Activated CD8-positive, alpha-beta T cell treated with anti-CD3 and anti-CD28 coated beads for 36 hours (primary cell): ENCODE measurements around the gene GNLY. TPM values are rescaled to one million over a fixed set of nuclear protein-coding genes. Genes with fewer than 3 reads are reported as not detected.

ENCODE experiments used
- ATAC-seq: fragments of 200-7000 bp; cut with Tn5 transposase; one replicate; pipeline ENCODE4 v1.10.0; 2021; ENCODE audit warnings: mild to moderate bottlenecking, moderate library complexity
- CTCF ChIA-PET: fragments of 350-600 bp; sonication (Branson Sonifier 250); formaldehyde crosslinking; loops from one replicate; lab custom pipeline; 2021; ENCODE audit warnings: antibody characterized with exemption; lab: Charles Lee
- POLR2A ChIA-PET: fragments of 350-600 bp; sonication (Branson Sonifier 250); formaldehyde crosslinking; loops from one replicate; lab custom pipeline; 2021; ENCODE audit warnings: antibody characterized with exemption; lab: Charles Lee
- DNase-seq: peaks from one replicate; pipeline ENCODE4 v3.0.0-alpha.2; 2020
- H3K27ac Mint-ChIP-seq: one replicate; pipeline ENCODE4 v1.8.0; 2021; ENCODE audit warnings: mild to moderate bottlenecking, mixed read lengths
- H3K27me3 Mint-ChIP-seq: one replicate; pipeline ENCODE4 v1.8.0; 2021; ENCODE audit warnings: mixed read lengths
- H3K36me3 Mint-ChIP-seq: one replicate; pipeline ENCODE4 v1.8.0; 2021; ENCODE audit warnings: low read depth, mixed read lengths
- H3K4me1 Mint-ChIP-seq: one replicate; pipeline ENCODE4 v1.8.0; 2021; ENCODE audit warnings: low read depth, mixed read lengths
- H3K4me3 Mint-ChIP-seq: one replicate; pipeline ENCODE4 v1.8.0; 2021; ENCODE audit warnings: mild to moderate bottlenecking, moderate library complexity, mixed read lengths
- H3K9me3 Mint-ChIP-seq: one replicate; pipeline ENCODE4 v1.8.0; 2021; ENCODE audit warnings: mixed read lengths
- intact Hi-C: fragments of 100-400 bp; cut with micrococcal nuclease; formaldehyde crosslinking; loops from one replicate; pipeline ENCODE4 v1.10.0; 2022
- total RNA-seq, 2 experiments: library from RNA; stranded (reverse); gene quantifications; one replicate each; pipeline ENCODE4 v1.2.3, GENCODE V29; 2021
- TF ChIP-seq, protein P1 (sequence below): fragments of 200-600 bp; IDR thresholded peaks from one replicate; pipeline ENCODE4 v1.8.0; 2022; ENCODE audit warnings: antibody characterized with exemption, mild to moderate bottlenecking

The GNLY gene
- total RNA-seq: 10 to 100 TPM; 46.7 to 52.6 TPM

DNA sequence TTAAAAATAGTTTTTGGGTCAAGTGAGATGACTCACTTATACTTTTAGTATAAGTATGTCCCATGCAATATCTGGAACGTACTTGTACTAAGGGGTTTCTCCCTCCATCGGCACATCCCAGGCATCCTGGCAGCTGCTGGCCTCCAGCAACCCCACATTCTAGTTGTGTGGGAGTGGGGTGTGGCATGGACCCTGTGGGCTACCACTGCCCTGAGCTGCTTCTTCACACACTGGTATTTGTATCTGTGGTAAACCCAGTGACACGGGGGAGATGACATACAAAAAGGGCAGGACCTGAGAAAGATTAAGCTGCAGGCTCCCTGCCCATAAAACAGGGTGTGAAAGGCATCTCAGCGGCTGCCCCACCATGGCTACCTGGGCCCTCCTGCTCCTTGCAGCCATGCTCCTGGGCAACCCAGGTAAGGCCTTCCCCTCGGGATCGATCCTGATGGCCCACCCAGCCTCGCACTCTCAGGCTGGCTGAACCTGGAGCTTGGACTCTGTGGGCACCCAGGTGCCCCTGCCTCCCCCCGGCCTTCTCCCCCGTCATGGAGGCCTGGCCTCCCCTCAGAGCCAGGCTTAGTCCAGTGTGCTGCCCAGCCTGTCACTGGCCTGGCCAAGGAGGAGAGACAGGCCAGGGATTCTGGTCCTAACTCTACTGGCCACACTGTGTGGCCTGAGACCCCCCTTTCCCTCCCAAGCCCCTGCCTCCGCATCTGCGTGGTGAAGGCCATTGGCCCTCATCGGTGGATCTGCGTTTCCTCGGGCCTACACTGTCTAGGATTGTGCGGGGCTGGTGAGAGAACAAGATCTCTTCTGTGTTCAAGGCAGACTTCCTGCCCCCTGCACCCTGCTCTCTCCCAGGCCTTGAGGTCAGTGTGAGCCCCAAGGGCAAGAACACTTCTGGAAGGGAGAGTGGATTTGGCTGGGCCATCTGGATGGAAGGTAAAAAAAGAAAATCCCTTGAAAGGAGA is at the start of gene GNLY:
TSS of gene GNLY (plus strand) at position 307 of the 974 bp plus-strand sequence. CDS start at position 368, 61 bp downstream.
- DNase-seq (peak; percentile 33), ATAC-seq (peak; percentile 52)
- TF ChIP-seq, protein P1, sequence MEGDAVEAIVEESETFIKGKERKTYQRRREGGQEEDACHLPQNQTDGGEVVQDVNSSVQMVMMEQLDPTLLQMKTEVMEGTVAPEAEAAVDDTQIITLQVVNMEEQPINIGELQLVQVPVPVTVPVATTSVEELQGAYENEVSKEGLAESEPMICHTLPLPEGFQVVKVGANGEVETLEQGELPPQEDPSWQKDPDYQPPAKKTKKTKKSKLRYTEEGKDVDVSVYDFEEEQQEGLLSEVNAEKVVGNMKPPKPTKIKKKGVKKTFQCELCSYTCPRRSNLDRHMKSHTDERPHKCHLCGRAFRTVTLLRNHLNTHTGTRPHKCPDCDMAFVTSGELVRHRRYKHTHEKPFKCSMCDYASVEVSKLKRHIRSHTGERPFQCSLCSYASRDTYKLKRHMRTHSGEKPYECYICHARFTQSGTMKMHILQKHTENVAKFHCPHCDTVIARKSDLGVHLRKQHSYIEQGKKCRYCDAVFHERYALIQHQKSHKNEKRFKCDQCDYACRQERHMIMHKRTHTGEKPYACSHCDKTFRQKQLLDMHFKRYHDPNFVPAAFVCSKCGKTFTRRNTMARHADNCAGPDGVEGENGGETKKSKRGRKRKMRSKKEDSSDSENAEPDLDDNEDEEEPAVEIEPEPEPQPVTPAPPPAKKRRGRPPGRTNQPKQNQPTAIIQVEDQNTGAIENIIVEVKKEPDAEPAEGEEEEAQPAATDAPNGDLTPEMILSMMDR: no peak
- H3K4me3 Mint-ChIP-seq: peak within 1 kb of the TSS; percentile 43
- intact Hi-C loops: no loop called here
- no peaks in the 10 kb centered on the region for H3K9me3 Mint-ChIP-seq
- peaks cover 11% of the 10 kb centered on the region for H3K4me1 Mint-ChIP-seq
- CTCF ChIA-PET: interaction anchor here (1.3 to 3.4 kb wide), 3 partner anchors 12 to 57 kb away, joined by 3 to 27 read pairs (median 6); no protein-coding TSS in a partner anchor
- POLR2A ChIA-PET: interaction anchor here (0.7 to 1.4 kb wide), 2 partner anchors 13 to 78 kb away, joined by 3 read pairs; partner anchors contain the start of gene USP39
- peaks cover 2% of the 10 kb centered on the region for H3K27me3 Mint-ChIP-seq
- H3K36me3 Mint-ChIP-seq: no peaks in the 10 kb centered on the region
- peak within 1 kb of the TSS; percentile 43 for H3K27ac Mint-ChIP-seq

DNA sequence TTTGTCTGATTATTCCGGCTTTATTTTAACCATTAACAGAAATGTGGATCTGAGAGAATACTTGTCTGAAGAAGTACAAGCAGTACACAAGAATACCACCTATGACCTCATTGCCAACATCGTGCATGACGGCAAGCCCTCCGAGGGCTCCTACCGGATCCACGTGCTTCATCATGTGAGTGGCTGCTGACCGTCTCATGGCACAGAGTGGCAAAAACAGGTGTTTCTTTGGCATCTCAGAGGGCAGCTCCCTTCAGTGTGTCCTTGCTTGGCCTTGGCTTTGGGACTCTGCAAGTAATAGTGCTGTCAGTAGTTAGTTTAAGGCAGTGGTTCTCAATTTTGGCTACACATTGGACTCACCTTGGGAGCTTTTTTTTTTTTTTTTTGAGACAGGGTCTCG is 49.2 kb upstream of the GNLY start:
- H3K27ac Mint-ChIP-seq: no peak overlapping the region
- H3K4me3 Mint-ChIP-seq: no peak overlapping the region
- CTCF ChIA-PET: interaction anchor here (0.6 to 2.0 kb wide), 3 partner anchors 8 to 488 kb away, joined by 3 to 12 read pairs (median 3); no protein-coding TSS in a partner anchor
- DNase-seq: no peak
- peaks cover 65% of the 10 kb centered on the region for H3K36me3 Mint-ChIP-seq
- H3K9me3 Mint-ChIP-seq: no peaks in the 10 kb centered on the region
- H3K27me3 Mint-ChIP-seq: no peaks in the 10 kb centered on the region
- no peak for ATAC-seq
- intact Hi-C loops: no loop called here
- TF ChIP-seq, protein P1: no peak
- peaks cover 12% of the 10 kb centered on the region for H3K4me1 Mint-ChIP-seq
- POLR2A ChIA-PET: interaction anchor here (1.9 kb wide), 1 partner anchor 23 kb away, joined by 8 read pairs; no protein-coding TSS in a partner anchor

DNA sequence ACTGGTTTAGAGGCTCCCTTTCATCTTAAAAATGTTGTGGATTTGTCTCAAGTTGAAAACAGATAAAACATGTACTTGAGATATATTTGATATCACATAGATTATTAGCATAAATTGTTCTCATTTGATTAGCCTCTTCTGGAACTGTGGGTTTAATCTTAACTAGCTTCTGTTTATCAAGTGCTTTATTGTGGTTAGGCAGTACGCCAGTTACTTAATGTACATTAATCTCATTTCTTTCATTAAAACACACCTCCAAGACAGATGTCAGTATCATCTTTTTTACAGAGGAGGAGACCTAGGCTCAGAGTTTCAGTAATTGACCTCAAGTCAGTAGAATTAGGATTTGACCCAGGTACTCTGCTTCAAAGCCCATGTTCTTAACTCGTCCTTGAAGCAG is 48.0 kb upstream of the GNLY start:
- TF ChIP-seq, protein P1: no peak
- ATAC-seq: no peak
- POLR2A ChIA-PET: interaction anchor here (0.6 to 1.9 kb wide), 5 partner anchors 10 to 158 kb away, joined by 3 to 8 read pairs (median 4); partner anchors contain the start of gene USP39

DNA sequence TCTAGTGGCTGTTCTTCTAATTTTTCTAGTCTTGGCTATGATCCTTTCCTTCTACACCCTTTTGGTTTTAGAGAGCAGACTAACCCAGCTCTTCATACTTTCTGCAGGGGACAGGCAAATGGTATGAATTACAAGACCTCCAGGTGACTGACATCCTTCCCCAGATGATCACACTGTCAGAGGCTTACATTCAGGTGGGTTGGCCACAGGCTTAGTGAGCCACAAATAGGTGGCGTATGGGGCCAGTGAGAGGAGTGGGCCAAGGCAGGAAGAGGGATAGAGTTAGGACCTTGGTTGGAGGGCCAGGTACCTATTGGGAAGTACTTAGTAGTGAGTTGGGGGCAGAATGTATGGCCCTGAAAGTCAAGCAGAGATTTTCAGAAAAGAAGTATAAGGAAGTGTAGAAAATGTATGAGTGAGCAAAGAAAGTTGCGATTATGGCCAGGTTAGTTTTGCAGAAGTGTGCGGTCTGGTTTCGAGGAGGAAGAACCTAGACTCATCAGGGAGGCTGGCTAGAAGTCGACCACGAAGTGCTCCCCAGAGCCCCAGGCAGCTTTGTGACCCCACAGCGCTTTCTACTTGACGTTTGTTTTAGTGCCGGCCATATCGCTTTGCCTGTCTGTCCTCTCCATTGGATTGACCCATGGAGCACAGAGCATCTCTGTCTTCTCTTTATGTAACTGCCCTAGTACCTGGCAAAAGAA is 46.2 kb upstream of the GNLY start:
- DNase-seq (no peak), ATAC-seq (no peak)
- POLR2A ChIA-PET: interaction anchor here (0.6 to 1.1 kb wide), 3 partner anchors 11 to 102 kb away, joined by 3 read pairs; no protein-coding TSS in a partner anchor
- Mint-ChIP-seq H3K9me3 (no peaks in the 10 kb centered on the region), H3K36me3 (peaks cover 53% of the 10 kb centered on the region), H3K4me3 (no peak overlapping the region), H3K27me3 (no peaks in the 10 kb centered on the region), H3K4me1 (peaks cover under 1% of the 10 kb centered on the region), H3K27ac (no peak overlapping the region)
- CTCF ChIA-PET: interaction anchor here (1.0 to 6.1 kb wide), 6 partner anchors 11 to 179 kb away, joined by 3 to 51 read pairs (median 5); no protein-coding TSS in a partner anchor
- TF ChIP-seq, protein P1: no peak
- intact Hi-C loops: no loop called here

More for the DNA sequence above, 48.0 kb upstream of the GNLY start:
- H3K27me3 Mint-ChIP-seq: no peaks in the 10 kb centered on the region
- no peaks in the 10 kb centered on the region for H3K9me3 Mint-ChIP-seq
- no peak overlapping the region for H3K27ac Mint-ChIP-seq
- no peak for DNase-seq
- CTCF ChIA-PET: interaction anchor here (1.0 to 2.0 kb wide), 3 partner anchors 9 to 83 kb away, joined by 3 to 12 read pairs (median 3); no protein-coding TSS in a partner anchor
- H3K4me3 Mint-ChIP-seq: no peak overlapping the region
- H3K36me3 Mint-ChIP-seq: peaks cover 59% of the 10 kb centered on the region
- H3K4me1 Mint-ChIP-seq: peaks cover 12% of the 10 kb centered on the region
- intact Hi-C loops: no loop called here
